Activated naive CD4-positive, alpha-beta T cell treated with anti-CD3 and anti-CD28 coated beads, Interleukin-2, amount 10 ng/mL, durations not matched to agents 5 hours and 36 hours (primary cell): Measurements from ENCODE around the gene CNPY4. TPM values are rescaled to one million over a fixed set of nuclear protein-coding genes. Genes with fewer than 3 reads are reported as not detected.

Experiments
- microRNA-seq: library from miRNA; unstranded; fragments of <30 nt; microRNA quantifications from one replicate; pipeline ENCODE4 v1.2.0, GENCODE V29; 2022; ENCODE audit warnings: borderline microRNAs expressed, borderline replicate concordance
- total RNA-seq, 2 experiments: library from RNA; stranded (reverse); gene quantifications; one replicate each; pipeline ENCODE4 v1.2.3, GENCODE V29; 2021

CNPY4 gene, protein sequence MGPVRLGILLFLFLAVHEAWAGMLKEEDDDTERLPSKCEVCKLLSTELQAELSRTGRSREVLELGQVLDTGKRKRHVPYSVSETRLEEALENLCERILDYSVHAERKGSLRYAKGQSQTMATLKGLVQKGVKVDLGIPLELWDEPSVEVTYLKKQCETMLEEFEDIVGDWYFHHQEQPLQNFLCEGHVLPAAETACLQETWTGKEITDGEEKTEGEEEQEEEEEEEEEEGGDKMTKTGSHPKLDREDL
- 10 to 100 TPM; 35.7 to 40.9 TPM for total RNA-seq

DNA sequence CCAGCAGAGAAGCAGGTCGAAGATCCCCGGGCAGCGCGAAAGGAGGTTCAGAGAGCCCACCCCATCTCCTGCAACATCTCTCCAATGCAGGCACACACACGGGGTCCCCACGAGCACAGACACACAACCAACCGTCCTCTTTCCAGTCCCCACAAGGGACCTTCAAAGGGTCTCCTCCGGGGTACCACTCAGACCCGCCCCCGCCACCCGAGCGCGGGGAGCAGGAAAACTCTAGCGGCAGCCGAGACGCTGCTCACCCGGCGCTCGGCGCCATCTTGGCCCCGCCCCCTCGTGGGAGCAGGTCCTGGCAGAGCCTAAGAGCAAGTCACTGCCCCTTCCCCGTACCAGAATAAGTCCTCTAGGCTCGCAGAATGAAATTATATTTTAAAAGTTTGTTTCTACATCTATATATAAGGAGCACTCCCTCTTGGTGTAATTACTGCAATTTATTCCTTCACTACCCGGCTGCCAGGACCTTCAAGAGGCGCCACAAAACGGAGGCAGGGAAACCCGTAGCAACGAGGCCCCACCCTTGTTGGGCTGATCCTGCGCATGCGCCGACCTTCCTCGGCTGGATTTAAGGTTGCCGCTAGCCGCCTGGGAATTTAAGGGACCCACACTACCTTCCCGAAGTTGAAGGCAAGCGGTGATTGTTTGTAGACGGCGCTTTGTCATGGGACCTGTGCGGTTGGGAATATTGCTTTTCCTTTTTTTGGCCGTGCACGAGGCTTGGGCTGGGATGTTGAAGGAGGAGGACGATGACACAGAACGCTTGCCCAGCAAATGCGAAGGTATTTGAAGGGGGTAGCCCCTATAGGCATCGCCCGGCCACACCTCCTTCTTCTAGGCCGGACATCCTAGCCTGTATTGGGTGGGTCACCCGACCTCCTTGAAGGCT lies at the start of gene CNPY4, which contains the start of gene TAF6:
CNPY4 (plus strand) TSS at position 563 of the 898 bp plus-strand sequence; CDS start at position 674, 111 bp downstream.
TAF6 (minus strand) TSS at position 287 of the 898 bp plus-strand sequence. CDS start 5,149 bp downstream, outside the sequence.

DNA sequence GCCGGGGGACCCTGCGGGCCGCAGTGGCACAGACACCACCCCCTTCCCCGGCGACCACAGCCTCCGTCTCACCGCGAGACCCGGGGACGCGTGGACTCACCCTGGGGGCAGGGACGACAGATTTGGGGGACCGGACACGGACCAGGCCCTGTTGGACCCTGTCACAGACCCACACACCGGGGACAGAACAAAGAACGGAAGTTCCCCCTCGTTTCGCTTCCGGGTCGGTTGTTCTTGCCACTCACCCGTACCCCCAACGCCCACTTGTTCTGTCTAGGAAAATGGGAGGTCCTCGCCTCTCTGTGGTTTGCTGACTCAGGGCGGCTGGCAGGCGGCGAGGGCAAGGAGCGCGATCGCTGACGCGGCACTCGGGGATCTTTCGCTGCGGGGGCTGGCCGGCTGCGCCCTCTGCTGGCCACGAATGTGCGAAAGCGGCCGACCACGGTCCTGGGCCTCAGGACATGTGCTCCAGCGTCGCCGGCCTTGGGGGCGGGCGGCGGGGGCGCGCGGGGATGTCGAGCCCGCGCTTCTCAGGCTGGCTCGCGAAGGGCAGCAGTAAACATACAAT lies 37.8 kb upstream of the CNPY4 start, which contains the start of gene ZNF3:
ZNF3 (minus strand) TSS at position 189 of the 568 bp plus-strand sequence. CDS start 4,366 bp downstream, outside the sequence.

DNA sequence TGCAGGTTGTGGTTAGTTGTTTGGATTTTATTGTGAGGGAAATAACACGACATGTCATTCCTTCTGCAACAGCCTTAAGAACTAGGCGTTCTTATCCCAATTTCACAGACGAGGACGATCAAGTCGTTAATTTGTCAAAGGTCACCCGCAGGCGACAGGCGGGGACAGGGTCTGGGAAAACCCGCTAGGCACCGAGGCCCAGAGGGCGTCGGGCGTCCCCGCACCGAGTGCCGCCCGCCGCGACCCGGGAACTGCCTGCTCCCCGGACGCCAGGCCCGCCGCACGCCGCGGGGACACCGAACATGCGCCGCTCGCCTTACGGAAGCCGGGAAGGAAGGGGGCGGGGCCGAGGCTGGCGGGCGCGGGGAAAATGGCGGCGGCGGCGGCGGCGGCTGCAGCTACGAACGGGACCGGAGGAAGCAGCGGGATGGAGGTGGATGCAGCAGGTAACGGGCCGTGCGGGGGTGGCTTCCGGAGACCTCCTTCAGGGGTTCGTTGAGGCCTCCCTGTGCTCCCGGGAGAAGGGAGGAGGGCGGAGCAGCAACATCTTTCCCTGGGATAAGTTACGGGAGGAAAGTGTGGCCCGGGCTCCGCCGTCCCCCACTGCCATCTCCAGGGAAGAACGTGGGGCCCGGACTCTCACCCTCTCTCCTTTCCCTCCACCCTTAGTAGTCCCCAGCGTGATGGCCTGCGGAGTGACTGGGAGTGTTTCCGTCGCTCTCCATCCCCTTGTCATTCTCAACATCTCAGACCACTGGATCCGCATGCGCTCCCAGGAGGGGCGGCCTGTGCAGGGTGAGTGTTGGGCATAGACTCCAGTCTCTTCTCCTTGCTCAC lies 30.6 kb upstream of the CNPY4 start, which contains the start of gene COPS6:
COPS6 (plus strand) TSS at position 349 of the 837 bp plus-strand sequence; CDS start at position 371, 22 bp downstream.

DNA sequence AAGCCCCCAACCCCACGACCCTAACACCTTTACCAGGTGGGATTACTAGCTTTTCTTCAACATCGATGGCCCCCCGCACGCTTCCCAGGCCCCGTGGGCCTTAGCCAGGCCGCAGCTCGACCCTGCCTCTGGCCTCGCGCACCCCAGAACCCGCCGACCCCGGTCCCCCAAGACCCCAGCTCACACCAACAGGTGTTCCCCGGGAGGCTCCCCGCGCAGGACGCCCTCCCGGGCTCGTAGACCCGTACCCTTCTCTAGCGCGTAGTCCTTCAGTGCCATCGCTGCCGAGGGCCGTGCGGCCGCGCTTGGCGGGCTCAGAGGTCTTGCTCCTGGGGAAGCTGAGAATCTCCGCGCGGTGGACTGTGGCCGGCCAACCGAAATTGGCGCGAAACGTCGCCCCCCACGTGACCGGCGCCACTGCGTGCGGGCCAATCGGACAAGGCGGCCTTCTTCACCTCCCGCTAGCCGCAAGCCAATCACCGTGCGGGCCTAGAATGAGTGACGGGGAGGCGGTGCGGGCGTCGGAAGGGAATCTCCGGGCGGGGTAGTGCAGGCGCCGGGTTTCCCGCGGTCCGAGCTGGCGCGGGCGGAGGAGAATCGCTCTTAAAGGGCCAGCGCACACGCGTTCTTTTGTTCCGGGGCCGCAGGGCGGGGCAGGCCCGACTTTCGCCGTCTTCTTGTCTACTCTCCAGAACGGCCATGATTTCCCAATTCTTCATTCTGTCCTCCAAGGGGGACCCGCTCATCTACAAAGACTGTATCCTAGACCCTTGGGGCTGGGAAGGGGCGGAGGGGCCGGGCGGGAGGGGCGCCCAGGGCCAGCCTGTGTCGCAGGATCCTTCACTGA lies 18.2 kb upstream of the CNPY4 start, which contains the start of the genes AP4M1 and MCM7:
AP4M1 (plus strand) TSS at position 628 of the 847 bp plus-strand sequence; CDS start at position 700, 72 bp downstream.
MCM7 (minus strand) TSS at position 382 of the 847 bp plus-strand sequence; CDS start at position 279, 103 bp downstream.

DNA sequence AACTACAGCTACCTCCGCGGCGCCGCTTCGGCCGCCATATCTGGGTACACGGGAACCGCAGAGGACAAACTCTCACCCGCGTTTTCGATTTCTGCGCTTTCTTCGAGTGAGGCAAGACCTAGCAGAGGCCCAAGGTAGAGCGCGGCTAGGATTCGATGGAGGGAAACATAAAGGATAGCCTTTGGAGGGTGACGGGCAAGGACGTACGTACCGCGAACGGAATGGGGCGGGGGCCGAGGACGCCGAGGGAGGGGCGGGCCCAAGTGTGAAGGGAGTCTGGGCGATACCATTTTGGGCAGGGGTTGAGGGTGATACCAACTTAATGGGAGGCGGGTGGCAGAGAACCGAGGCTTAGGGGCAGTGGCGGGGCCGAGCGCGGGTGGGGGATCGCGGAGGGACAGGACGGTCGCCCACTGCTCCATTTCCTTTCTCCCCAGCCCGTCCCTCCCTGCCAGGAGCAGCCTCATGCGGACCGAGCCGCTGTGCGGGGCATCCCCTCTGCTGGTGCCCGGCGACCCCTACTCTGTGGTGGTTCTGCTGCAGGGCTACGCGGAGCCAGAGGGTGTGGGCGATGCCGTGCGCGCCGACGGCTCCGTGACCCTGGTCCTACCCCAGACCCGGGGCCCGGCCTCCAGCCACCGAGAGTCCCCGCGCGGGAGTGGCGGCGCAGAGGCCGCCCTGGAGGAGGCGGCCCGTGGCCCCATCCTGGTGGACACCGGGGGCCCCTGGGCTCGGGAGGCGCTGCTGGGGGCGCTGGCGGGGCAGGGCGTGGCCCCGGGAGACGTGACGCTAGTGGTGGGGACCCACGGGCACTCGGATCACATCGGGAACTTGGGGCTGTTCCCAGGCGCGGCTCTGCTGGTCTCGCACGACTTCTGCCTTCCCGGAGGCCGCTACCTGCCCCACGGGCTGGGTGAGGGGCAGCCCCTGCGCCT lies 7.8 kb downstream of the CNPY4 start, which contains the start of gene MBLAC1:
MBLAC1 (plus strand) TSS at position 37 of the 935 bp plus-strand sequence; CDS start at position 466, 429 bp downstream.

DNA sequence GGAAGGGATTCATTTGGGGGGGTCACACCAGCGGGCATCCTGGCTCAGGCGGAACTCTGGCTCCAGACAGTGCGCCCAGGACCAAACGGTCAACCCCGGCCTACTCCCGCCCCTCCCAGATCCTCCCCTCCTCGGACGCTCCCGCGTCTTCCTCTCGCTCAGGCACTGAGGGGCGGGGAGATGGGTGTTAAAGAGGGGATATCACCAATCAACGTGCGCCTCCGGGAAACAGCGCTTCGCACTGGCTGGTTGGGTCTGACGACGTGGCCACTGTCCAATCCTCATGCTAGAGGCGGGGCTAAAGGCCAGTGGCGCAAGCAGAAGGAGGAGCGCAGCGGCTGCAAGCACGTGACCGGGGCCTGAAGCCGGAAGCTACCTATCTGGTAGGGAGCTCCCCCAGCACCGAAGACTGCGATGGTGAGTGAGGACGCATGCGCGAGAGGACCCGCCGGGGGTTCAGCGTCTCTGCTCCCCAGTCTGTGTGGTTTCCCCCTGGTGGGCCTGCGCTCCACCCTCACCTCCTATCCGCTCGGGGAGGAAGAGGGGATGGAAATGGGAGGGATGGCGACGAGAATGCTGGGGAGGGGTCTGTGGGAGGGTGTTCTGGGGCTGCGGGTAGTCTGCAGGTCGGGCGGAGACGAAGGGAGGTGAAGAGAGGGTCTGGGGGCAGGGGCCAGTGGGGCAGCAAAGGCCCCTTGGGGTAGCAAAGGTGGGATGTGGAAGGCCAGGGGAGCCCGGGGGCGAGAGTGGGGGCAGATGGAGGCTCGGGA lies 29.3 kb downstream of the CNPY4 start, which contains the start of gene LAMTOR4:
LAMTOR4 (plus strand) TSS at position 360 of the 770 bp plus-strand sequence; CDS start at position 415, 55 bp downstream.

DNA sequence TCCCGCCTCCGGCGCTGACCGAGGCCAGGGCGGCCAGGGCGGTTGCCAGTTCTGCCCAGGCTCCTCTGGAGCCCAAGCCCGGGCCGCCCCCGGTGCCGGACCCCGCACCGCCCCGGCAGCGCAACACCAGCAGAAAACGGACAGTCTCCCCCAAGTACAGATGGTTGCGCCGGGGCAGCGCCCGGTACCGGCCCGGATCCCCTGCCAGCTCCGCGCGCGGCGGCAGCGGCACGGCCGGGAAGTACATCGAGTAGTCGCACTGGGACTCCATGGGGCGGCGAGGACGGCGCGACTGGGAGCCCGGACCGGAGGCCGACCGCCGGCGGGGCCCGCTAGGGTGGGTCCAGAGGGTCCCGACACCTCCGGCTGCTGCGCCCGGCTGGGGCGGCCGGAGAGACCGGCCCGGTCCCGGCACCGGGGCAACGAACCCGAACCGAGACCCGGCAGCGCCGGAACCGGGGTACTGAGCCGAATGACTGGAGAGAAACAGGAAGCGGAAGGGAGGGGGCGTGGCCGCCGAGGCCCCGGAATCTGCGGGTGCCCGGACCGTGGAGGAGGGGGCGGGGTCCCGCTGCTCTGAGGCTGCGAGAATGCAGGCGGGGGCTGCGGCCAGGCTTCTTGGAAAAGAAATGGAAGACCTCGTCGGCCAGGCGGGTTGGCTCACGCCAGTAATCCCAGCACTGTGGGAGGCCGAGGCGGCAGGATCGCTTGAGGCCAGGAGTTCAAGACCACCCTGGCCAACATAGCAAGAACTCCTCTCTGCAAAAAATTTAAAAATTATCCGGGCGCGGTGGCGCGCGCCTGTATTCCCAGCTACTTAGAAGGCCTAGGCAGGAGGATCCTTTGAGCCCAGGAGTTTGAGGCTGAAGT lies 39.0 kb downstream of the CNPY4 start, which contains the start of gene TRAPPC14:
TRAPPC14 (minus strand) TSS at position 495 of the 870 bp plus-strand sequence; CDS start at position 271, 224 bp downstream.

Small RNAs within 50 kb of the gene (microRNA-seq; reads per million reads assigned to microRNA genes)
- gene MIR106B (1,154 reads per million, percentile 89 among the genes with 10 or more reads in this experiment), gene MIR25 (176 reads per million, percentile 77 among the genes with 10 or more reads in this experiment), gene MIR4658 (not detected), gene MIR93 (8,342 reads per million, percentile 97 among the genes with 10 or more reads in this experiment)

Other genes starting within 250 kb of the CNPY4 start
- gene OR2AE1, start 242.6 kb upstream of the CNPY4 start, total RNA-seq: under 1 TPM in 1 of 2 experiments, not detected in 1; 0.25 TPM
- gene TRIM4, start 200.1 kb upstream of the CNPY4 start, total RNA-seq: 10 to 100 TPM; 33.9 to 35.2 TPM
- not detected for gene GJC3, start 190.0 kb upstream of the CNPY4 start, total RNA-seq
- gene AZGP1, start 143.6 kb upstream of the CNPY4 start, total RNA-seq: not detected
- gene ZKSCAN1, start 104.0 kb upstream of the CNPY4 start, total RNA-seq: 10 to 100 TPM; 61.8 to 68.2 TPM
- gene ZSCAN21, start 69.9 kb upstream of the CNPY4 start, total RNA-seq: 1 to 10 TPM; 6.7 to 7.3 TPM
- 10 to 100 TPM; 21.2 to 23.0 TPM for gene ZNF3, start 37.9 kb upstream of the CNPY4 start, total RNA-seq
- gene COPS6, start 30.7 kb upstream of the CNPY4 start, total RNA-seq: 10 to 100 TPM; 67.0 to 69.1 TPM
- 100 to 1,000 TPM; 219 to 229 TPM for gene MCM7, start 18.2 kb upstream of the CNPY4 start, total RNA-seq
- gene AP4M1, start 18.0 kb upstream of the CNPY4 start, total RNA-seq: 10 to 100 TPM; 12.0 to 13.8 TPM
- gene TAF6, start 276 bp upstream of the CNPY4 start, total RNA-seq: 10 to 100 TPM; 49.0 to 53.3 TPM
- 1 to 10 TPM; 3.0 to 4.3 TPM for gene MBLAC1, start 7.3 kb downstream of the CNPY4 start, total RNA-seq
- gene LAMTOR4, start 29.3 kb downstream of the CNPY4 start, total RNA-seq: 100 to 1,000 TPM; 170 to 180 TPM
- gene TRAPPC14, start 39.1 kb downstream of the CNPY4 start, total RNA-seq: 10 to 100 TPM; 52.0 to 52.2 TPM
- gene GAL3ST4, start 49.0 kb downstream of the CNPY4 start, total RNA-seq: 10 to 100 TPM; 14.8 to 14.9 TPM
- gene GPC2, start 57.7 kb downstream of the CNPY4 start, total RNA-seq: 10 to 100 TPM; 15.6 to 15.7 TPM
- gene STAG3, start 58.3 kb downstream of the CNPY4 start, total RNA-seq: 10 to 100 TPM; 15.7 to 16.1 TPM
- 10 to 100 TPM; 70.9 to 72.5 TPM for gene PVRIG, start 100.3 kb downstream of the CNPY4 start, total RNA-seq
- gene SPDYE3, start 188.1 kb downstream of the CNPY4 start, total RNA-seq: not detected
- 10 to 100 TPM; 48.7 to 49.8 TPM for gene PILRB, start 238.5 kb downstream of the CNPY4 start, total RNA-seq